HEK293T (cell line): ENCODE measurements around the gene MN1.

Experiments used
- BHLHE40 ChIP-seq: fragments of 450-650 bp; IDR thresholded peaks from 2 replicates; pipeline ENCODE4 v1.6.1; 2016; ENCODE audit warnings: mild to moderate bottlenecking, moderate library complexity, borderline replicate concordance
- CTBP1 ChIP-seq: fragments of 450-650 bp; IDR thresholded peaks from 2 replicates; pipeline ENCODE4 v1.6.1; 2016; ENCODE audit warnings: borderline replicate concordance
- FOXA1 ChIP-seq: fragments of 450-650 bp; IDR thresholded peaks from 2 replicates; pipeline ENCODE4 v1.6.1; 2016; ENCODE audit warnings: mild to moderate bottlenecking
- FOXK2 ChIP-seq: fragments of 450-650 bp; IDR thresholded peaks from 2 replicates; pipeline ENCODE4 v1.6.1; 2016; ENCODE audit warnings: mild to moderate bottlenecking
- FOXM1 ChIP-seq: fragments of 450-650 bp; IDR thresholded peaks from 2 replicates; pipeline ENCODE4 v1.6.1; 2017; ENCODE audit warnings: mild to moderate bottlenecking, borderline replicate concordance
- SP1 ChIP-seq: fragments of 450-650 bp; IDR thresholded peaks from 2 replicates; pipeline ENCODE4 v1.6.1; 2017
- SUZ12 ChIP-seq: fragments of 450-650 bp; IDR thresholded peaks from 2 replicates; pipeline ENCODE4 v1.6.1; 2016; ENCODE audit warnings: mild to moderate bottlenecking

DNA sequence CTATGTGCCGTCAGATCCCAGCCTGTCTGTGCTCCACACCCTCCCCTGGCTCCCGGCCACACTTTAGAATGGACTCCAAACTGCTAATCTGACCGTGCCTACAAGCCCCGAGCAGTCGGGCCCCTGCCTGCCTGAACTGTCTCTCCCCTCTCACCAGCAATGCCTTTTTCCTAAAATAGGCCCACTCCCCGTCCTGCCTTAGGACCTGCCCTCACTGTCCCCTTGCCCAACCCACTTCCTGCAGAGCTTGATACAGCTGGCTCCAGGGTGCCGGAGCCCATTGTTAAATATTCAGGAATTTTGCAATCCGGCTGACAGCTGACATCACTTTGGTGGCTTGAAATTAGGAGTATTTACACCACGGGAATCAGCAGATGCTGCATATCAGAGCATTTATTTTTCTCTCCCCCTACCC, 21.4 kb downstream of the MN1 start:
- TF ChIP-seq FOXM1 (no peak), CTBP1 (no peak), SP1 (no peak), SUZ12 (no peak), BHLHE40 (no peak), FOXA1 (no peak), FOXK2 (no peak)
